Measurements from ENCODE around the gene AKAP7.
A peak's percentile ranks its signal among the peaks of the same experiment; 100 is the strongest.
"Not testable (repeated sequence)": the region's sequence is repeated elsewhere in the genome, so short reads cannot be mapped to it uniquely, and the experiment has no call there.

The AKAP7 gene

GRCh38 chr6:131135244-131136020, at the start of gene AKAP7:
Gene AKAP7 (plus strand): TSS chr6:131135467. CDS start chr6:131135764, 297 bp downstream.
- peak within 1 kb of the TSS; percentile 52 for H3K4me3 ChIP-seq (ENCODE audit: control insufficient read depth, low read depth, low read length)
- TF ChIP-seq CTCF (IDR thresholded peaks at IDR 0.05; ENCODE audit: control insufficient read depth, insufficient read depth, low read depth, low read length, missing control alignments): no peak
- DNase-seq (ENCODE audit: low read depth): no peak

GRCh38 chr6:131090339-131090738, 44.9 kb upstream of the AKAP7 start:
- DNase-seq (ENCODE audit: low read depth); H3K4me3 ChIP-seq (ENCODE audit: control insufficient read depth, low read depth, low read length): not testable (repeated sequence)

- H3K4me3 ChIP-seq (ENCODE audit: control insufficient read depth, low read depth, low read length); DNase-seq (ENCODE audit: low read depth): not testable (repeated sequence)
Observed at GRCh38 chr6:131091944-131092343, 43.3 kb upstream of the AKAP7 start.

- no peak for DNase-seq (ENCODE audit: low read depth)
- H3K4me3 ChIP-seq (ENCODE audit: control insufficient read depth, low read depth, low read length): no peak overlapping the region
Observed at GRCh38 chr6:131093334-131093733, 41.9 kb upstream of the AKAP7 start.

GRCh38 chr6:131096786-131097185, 38.5 kb upstream of the AKAP7 start:
- no peak for DNase-seq (ENCODE audit: low read depth)
- TF ChIP-seq CTCF (IDR thresholded peaks at IDR 0.05; ENCODE audit: control insufficient read depth, insufficient read depth, low read depth, low read length, missing control alignments): no peak

More at GRCh38 chr6:131093334-131093733, 41.9 kb upstream of the AKAP7 start:
- TF ChIP-seq CTCF (IDR thresholded peaks at IDR 0.05; ENCODE audit: control insufficient read depth, insufficient read depth, low read depth, low read length, missing control alignments): no peak

DNA sequence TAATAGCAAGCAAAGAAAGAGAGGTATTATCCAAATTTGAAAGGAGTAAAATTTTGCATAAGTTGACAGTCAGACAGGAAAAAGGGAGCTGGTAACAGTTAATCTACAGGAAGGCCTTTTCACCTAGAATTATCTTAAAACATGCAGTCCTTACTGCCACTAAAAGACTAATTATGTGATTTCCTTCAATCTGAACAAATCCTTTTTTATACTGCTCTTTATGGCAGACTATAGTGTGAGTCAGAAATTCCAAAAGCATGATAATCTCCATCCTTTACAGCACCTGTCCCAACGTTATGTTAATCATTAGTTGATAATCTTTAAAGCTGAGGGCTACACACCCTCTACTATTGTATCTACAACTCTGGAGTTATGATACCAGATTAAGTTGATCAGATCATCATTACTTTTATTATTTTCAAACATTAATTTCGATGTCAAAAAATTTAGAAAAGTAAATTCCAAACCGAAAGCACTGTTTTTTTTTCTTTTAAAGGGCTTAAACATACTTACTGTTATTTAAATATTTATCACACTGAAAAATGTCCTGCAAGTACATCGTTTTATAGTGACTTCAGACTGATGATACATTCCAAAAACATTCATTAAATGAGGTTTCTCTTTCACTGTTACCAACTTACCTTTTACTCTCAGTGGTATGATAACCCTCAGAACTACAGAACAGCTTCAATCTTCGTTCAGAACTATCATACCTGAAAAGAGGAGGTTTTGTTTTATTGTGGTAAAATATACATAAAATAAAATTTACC, 33.2 kb upstream of the AKAP7 start:
- TF ChIP-seq CTCF (IDR thresholded peaks at IDR 0.05; ENCODE audit: control insufficient read depth, insufficient read depth, low read depth, low read length, missing control alignments): no peak
- no peak for DNase-seq (ENCODE audit: low read depth)
- H3K4me3 ChIP-seq (ENCODE audit: control insufficient read depth, low read depth, low read length): no peak overlapping the region

More at GRCh38 chr6:131096786-131097185, 38.5 kb upstream of the AKAP7 start:
- no peak overlapping the region for H3K4me3 ChIP-seq (ENCODE audit: control insufficient read depth, low read depth, low read length)

DNA sequence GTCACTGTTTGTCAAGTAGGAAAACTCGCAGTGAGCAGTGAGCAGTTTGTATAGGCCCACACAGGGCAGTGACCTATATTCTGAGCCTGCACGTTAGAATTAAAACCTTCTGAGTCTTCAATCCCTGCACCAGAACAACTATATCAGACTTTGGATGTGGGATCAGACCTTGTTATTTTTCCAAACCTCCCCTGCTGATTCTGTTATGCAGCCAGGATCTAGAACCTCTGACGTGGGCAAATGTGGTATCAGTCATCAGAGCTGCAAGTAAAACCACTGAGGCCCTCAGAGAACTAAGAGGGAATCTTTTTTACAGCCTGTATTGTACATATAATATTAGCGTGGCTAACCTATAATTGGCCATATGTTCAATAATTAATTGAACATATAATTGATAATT, 32.0 kb upstream of the AKAP7 start:
- no peak for DNase-seq (ENCODE audit: low read depth)
- H3K4me3 ChIP-seq (ENCODE audit: control insufficient read depth, low read depth, low read length): no peak overlapping the region
- TF ChIP-seq CTCF (IDR thresholded peaks at IDR 0.05; ENCODE audit: control insufficient read depth, insufficient read depth, low read depth, low read length, missing control alignments): no peak
